ENCODE results near the gene SRPK2. TPM values are rescaled to one million over a fixed set of nuclear protein-coding genes. Genes with fewer than 3 reads are reported as not detected.

SRPK2 gene
- total RNA-seq, 2 donors from 2014 or later, result 46.2 to 50.0 TPM

Other genes with a start within 250 kb of the SRPK2 start
- 1 to 10 TPM; 6.0 to 6.6 TPM for gene PUS7, start 133.3 kb upstream of the SRPK2 start, total RNA-seq
- gene RINT1, start 143.3 kb upstream of the SRPK2 start, total RNA-seq, result 10 to 100 TPM; 29.2 to 37.1 TPM
- 1 to 10 TPM; 1.0 to 1.5 TPM for gene EFCAB10, start 192.6 kb upstream of the SRPK2 start, total RNA-seq

Measured in T-helper 17 cell (primary cell).